IMR-90 (cell line): ENCODE results near the gene ZAP70. TPM values are rescaled to one million over a fixed set of nuclear protein-coding genes. Genes with fewer than 3 reads are reported as not detected.

Experiments
- ATAC-seq: fragments of 200-7000 bp; cut with Tn5 transposase; 2 replicates; pipeline ENCODE4 v1.9.1; 2020; ENCODE audit warnings: low read depth, mild to moderate bottlenecking, moderate library complexity
- BruUV-seq: library from RNA; stranded (reverse); fragments of 400-500 nt; replicated peaks from 2 replicates; lab custom pipeline; 2021; lab: Mats Ljungman, UMichigan
- CTCF ChIA-PET: fragments of 300-600 bp; formaldehyde crosslinking; extraction: SDS; loops from one replicate; lab custom pipeline; 2021; ENCODE audit warnings: antibody characterized with exemption; lab: Yijun Ruan, JAX
- POLR2A ChIA-PET: fragments of 300-600 bp; sonication (Branson Sonifier 250); formaldehyde crosslinking; loops from one replicate; lab custom pipeline; 2022; ENCODE audit warnings: antibody characterized with exemption; ENCODE audit not compliant: unreplicated experiment; lab: Charles Lee
- DNase-seq: peaks from one replicate; pipeline ENCODE4 v3.0.0; 2013
- H2AFZ ChIP-seq: replicated peaks from 2 replicates; pipeline ENCODE3; 2013; ENCODE audit warnings: low read length, mild to moderate bottlenecking; ENCODE audit not compliant: poor library complexity
- H2AK5ac ChIP-seq: 2 replicates; pipeline ENCODE4 v1.6.1; 2013; ENCODE audit warnings: low read depth, low read length, inconsistent platforms
- H2AK9ac ChIP-seq: replicated peaks from 2 replicates; pipeline ENCODE3; 2013; ENCODE audit warnings: mild to moderate bottlenecking, low read depth, low read length, moderate library complexity; ENCODE audit not compliant: poor library complexity
- H2BK120ac ChIP-seq: 2 replicates; pipeline ENCODE4 v1.6.1; 2013; ENCODE audit warnings: low read depth, low read length, inconsistent platforms
- H2BK15ac ChIP-seq: 3 replicates; pipeline ENCODE4 v1.6.1; 2013; ENCODE audit warnings: low read depth, low read length, inconsistent platforms
- H2BK20ac ChIP-seq: 2 replicates; pipeline ENCODE4 v1.6.1; 2013; ENCODE audit warnings: low read depth, mild to moderate bottlenecking, inconsistent platforms, low read length, moderate library complexity
- H2BK5ac ChIP-seq: 2 replicates; pipeline ENCODE4 v1.6.1; 2013; ENCODE audit warnings: mild to moderate bottlenecking, low read depth, low read length, inconsistent platforms; ENCODE audit not compliant: poor library complexity, severe bottlenecking
- H3K14ac ChIP-seq: replicated peaks from 2 replicates; pipeline ENCODE4 v1.6.1; 2013; ENCODE audit warnings: low read depth, low read length, inconsistent platforms
- H3K18ac ChIP-seq: 2 replicates; pipeline ENCODE4 v1.6.1; 2013; ENCODE audit warnings: low read depth, low read length, control low read depth
- H3K23ac ChIP-seq: 2 replicates; pipeline ENCODE4 v1.6.1; 2013; ENCODE audit warnings: low read depth, low read length, inconsistent platforms
- H3K27ac ChIP-seq: 2 replicates; pipeline ENCODE4 v1.5.1; 2013; ENCODE audit warnings: mild to moderate bottlenecking, control low read depth, low read length; ENCODE audit not compliant: insufficient read depth
- H3K27me3 ChIP-seq: 2 replicates; pipeline ENCODE4 v1.6.1; 2013; ENCODE audit warnings: low read length; ENCODE audit not compliant: control insufficient read depth, insufficient read depth
- H3K36me3 ChIP-seq: 2 replicates; pipeline ENCODE4 v1.6.1; 2013; ENCODE audit warnings: low read length, mixed read lengths; ENCODE audit not compliant: control insufficient read depth, insufficient read depth
- H3K4ac ChIP-seq: 2 replicates; pipeline ENCODE4 v1.6.1; 2013; ENCODE audit warnings: low read depth, low read length, inconsistent platforms
- H3K4me1 ChIP-seq: 2 replicates; pipeline ENCODE4 v1.6.1; 2013; ENCODE audit warnings: low read length, mixed read lengths; ENCODE audit not compliant: control insufficient read depth, insufficient read depth
- H3K4me2 ChIP-seq: 2 replicates; pipeline ENCODE4 v1.6.1; 2013; ENCODE audit warnings: low read depth, mild to moderate bottlenecking, control low read depth, low read length, moderate library complexity
- H3K4me3 ChIP-seq: 2 replicates; pipeline ENCODE4 v1.5.1; 2013; ENCODE audit warnings: low read depth, mild to moderate bottlenecking, control low read depth, low read length, moderate library complexity; ENCODE audit not compliant: insufficient read depth
- H3K56ac ChIP-seq: 2 replicates; pipeline ENCODE4 v1.6.1; 2013; ENCODE audit warnings: low read length, inconsistent platforms; ENCODE audit not compliant: insufficient read depth; ENCODE audit errors: extremely low read depth
- H3K79me1 ChIP-seq, 2 experiments: 2 replicates each; pipeline ENCODE4 v1.6.1; 2013; ENCODE audit warnings: low read length in 2 of 2, inconsistent platforms in 1 of 2, low read depth in 1 of 2
- H3K9ac ChIP-seq: 2 replicates; pipeline ENCODE4 v1.6.1; 2013; ENCODE audit warnings: low read depth, low read length, control low read depth
- H3K9me1 ChIP-seq: 2 replicates; pipeline ENCODE4 v1.6.1; 2013; ENCODE audit warnings: low read length, inconsistent platforms; ENCODE audit not compliant: insufficient read depth
- H3K9me3 ChIP-seq: 2 replicates; pipeline ENCODE4 v1.6.1; 2013; ENCODE audit warnings: low read length; ENCODE audit not compliant: control insufficient read depth, insufficient read depth
- H4K20me1 ChIP-seq: 2 replicates; pipeline ENCODE4 v1.6.1; 2013; ENCODE audit warnings: low read length, inconsistent platforms; ENCODE audit not compliant: insufficient read depth
- H4K5ac ChIP-seq: 2 replicates; pipeline ENCODE4 v1.6.1; 2013; ENCODE audit warnings: mild to moderate bottlenecking, low read depth, low read length, control low read depth
- H4K8ac ChIP-seq, 2 experiments: 2 replicates each; pipeline ENCODE4 v1.6.1; 2013; ENCODE audit warnings: low read depth in 2 of 2, low read length in 2 of 2, control low read depth in 1 of 2, inconsistent platforms in 1 of 2
- H4K91ac ChIP-seq: 2 replicates; pipeline ENCODE4 v1.6.1; 2013; ENCODE audit warnings: low read depth, low read length, inconsistent platforms; ENCODE audit not compliant: insufficient read depth
- BHLHE40 ChIP-seq: fragments of 150-350 bp; IDR thresholded peaks from 2 replicates; pipeline ENCODE4 v1.6.1; 2016; ENCODE audit warnings: mild to moderate bottlenecking, low read depth, low read length
- CEBPB ChIP-seq: IDR thresholded peaks from 2 replicates; pipeline ENCODE4 v1.6.1; 2012; ENCODE audit warnings: low read depth, low read length, improper control_type of control experiment
- MAFK ChIP-seq: IDR thresholded peaks from 2 replicates; pipeline ENCODE4 v1.6.1; 2012; ENCODE audit warnings: low read depth, low read length, improper control_type of control experiment
- NFE2L2 ChIP-seq: fragments of 150-350 bp; IDR thresholded peaks from 2 replicates; pipeline ENCODE4 v1.6.1; 2016; ENCODE audit warnings: low read depth, mild to moderate bottlenecking, low read length
- SMC3 ChIP-seq: fragments of 150-350 bp; IDR thresholded peaks from 2 replicates; pipeline ENCODE4 v1.6.1; 2016; ENCODE audit warnings: low read depth, mild to moderate bottlenecking, antibody characterized with exemption, low read length, moderate library complexity
- WGBS, 2 experiments: methylation state at CpG; one replicate each; pipeline versions ENCODE4 v1.1.5 to v1.1.7; 2013; ENCODE audit warnings: missing lambda C conversion rate in 2 of 2; ENCODE audit not compliant: insufficient read length in 1 of 2; ENCODE audit errors: extremely low coverage in 2 of 2; 5-methylcytosine and 5-hydroxymethylcytosine counted together
- dilution Hi-C: fragments of 300-500 bp; cut with HindIII; formaldehyde crosslinking; loops from one replicate; pipeline ENCODE4 v1.14.3; 2018; ENCODE audit warnings: low sequenced_read_pairs; ENCODE audit not compliant: unreplicated experiment
- in situ Hi-C: fragments of 300-500 bp; cut with MboI; formaldehyde crosslinking; loops from 3 replicates; pipeline ENCODE4 v1.14.3; 2019; ENCODE audit warnings: low sequenced_read_pairs, inconsistent platforms, mixed read lengths
- intact Hi-C: fragments of 100-400 bp; cut with micrococcal nuclease; formaldehyde crosslinking; loops from 2 replicates; pipeline ENCODE4 v1.10.0; 2022
- polyA plus RNA-seq, 3 experiments: library from polyadenylated mRNA; depleted of rRNA; stranded (reverse); fragments of >200 nt; gene quantifications; 2 replicates each; pipeline ENCODE4 v1.2.3, GENCODE V29; 2012; ENCODE audit warnings: low replicate concordance in 1 of 3
- total RNA-seq: library from RNA; depleted of rRNA; stranded (reverse); fragments of >200 nt; gene quantifications from 2 replicates; pipeline ENCODE4 v1.2.3, GENCODE V29; 2012
- TF ChIP-seq, protein P1 (sequence below): conservative IDR thresholded peaks from 2 replicates; pipeline ENCODE4 v1.5.1; 2012; ENCODE audit warnings: mild to moderate bottlenecking, low read depth, low read length, improper control_type of control experiment
- TF ChIP-seq, protein P2 (sequence below): fragments of 150-350 bp; IDR thresholded peaks from 2 replicates; pipeline ENCODE4 v1.6.1; 2017; ENCODE audit warnings: mild to moderate bottlenecking, antibody characterized with exemption, low read length, low read depth

Gene ZAP70
- total and polyA plus RNA-seq, 2 of the 4 experiments (the other 2 are of a cell fraction): under 0.01 to 0.09 TPM

DNA sequence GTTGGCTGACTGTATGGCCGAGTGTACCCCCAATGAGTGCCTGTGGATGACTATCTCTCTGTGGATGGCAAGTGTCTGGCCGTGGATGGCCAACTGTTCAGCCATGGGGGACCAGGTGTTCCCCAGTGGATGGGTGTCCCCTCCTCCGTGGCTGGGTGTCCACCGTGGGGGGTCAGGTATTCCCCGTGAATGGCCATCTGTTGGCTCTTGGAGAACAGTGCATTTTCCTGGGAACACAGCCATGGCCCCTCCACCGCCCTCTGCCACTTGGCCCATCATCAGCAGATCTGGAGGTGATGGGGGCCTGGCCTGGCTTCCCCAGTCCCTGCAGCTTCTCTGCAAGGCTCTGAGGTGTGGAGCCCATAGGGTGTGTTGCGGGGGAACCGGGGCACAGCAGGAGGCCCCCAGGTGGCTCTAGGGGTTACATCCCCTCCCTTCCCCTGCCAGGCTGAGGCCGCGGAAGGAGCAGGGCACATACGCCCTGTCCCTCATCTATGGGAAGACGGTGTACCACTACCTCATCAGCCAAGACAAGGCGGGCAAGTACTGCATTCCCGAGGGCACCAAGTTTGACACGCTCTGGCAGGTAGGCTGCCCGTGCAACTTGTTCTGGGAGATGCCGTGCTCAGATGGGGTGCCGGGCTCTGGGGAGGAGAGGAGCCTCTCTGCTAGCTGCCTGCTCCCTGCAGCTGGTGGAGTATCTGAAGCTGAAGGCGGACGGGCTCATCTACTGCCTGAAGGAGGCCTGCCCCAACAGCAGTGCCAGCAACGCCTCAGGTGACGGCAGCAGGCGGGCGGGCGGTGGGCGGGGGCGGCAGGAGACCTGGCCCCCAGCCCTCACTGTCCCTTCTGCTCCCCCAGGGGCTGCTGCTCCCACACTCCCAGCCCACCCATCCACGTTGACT, 19.3 kb downstream of the ZAP70 start:
- no peak overlapping the region for H4K8ac ChIP-seq
- no peaks in the 10 kb centered on the region for H3K9me1 ChIP-seq
- 78% methylated on average over 7 of the region's 28 CpGs; no CpG with 5 or more reads in 1 of the 2 experiments for WGBS, 2 experiments
- POLR2A ChIA-PET: no interaction called here
- H2AK9ac ChIP-seq: no peak overlapping the region
- no peaks in the 10 kb centered on the region for H3K79me1 ChIP-seq
- dilution Hi-C loops (no loop called here), in situ Hi-C loops (no loop called here), intact Hi-C loops (no loop called here)
- no peak overlapping the region for H3K23ac ChIP-seq
- H3K4me1 ChIP-seq: no peaks in the 10 kb centered on the region
- H3K36me3 ChIP-seq: no peaks in the 10 kb centered on the region
- H3K56ac ChIP-seq: no peak overlapping the region
- H4K91ac ChIP-seq: no peak overlapping the region
- H2BK15ac ChIP-seq: no peak overlapping the region
- H2BK5ac ChIP-seq: no peak overlapping the region
- no peak overlapping the region for H2BK20ac ChIP-seq
- no peak overlapping the region for H2BK120ac ChIP-seq
- H3K18ac ChIP-seq: no peak overlapping the region
- no peak overlapping the region for H4K5ac ChIP-seq
- H4K20me1 ChIP-seq: no peaks in the 10 kb centered on the region
- DNase-seq: no peak
- ATAC-seq: no peak
- H2AK5ac ChIP-seq: no peak overlapping the region
- no TSS peak for BruUV-seq
- H3K9me3 ChIP-seq: peaks cover 4% of the 10 kb centered on the region; the same call in 1 of the 2 replicates
- H3K4ac ChIP-seq: no peak overlapping the region
- CTCF ChIA-PET: no interaction called here
- H3K27ac ChIP-seq: no peak overlapping the region
- no peaks in the 10 kb centered on the region; the same call in 1 of the 2 replicates for H3K27me3 ChIP-seq
- no peak overlapping the region for H3K14ac ChIP-seq
- no peak overlapping the region for H3K9ac ChIP-seq
- TF ChIP-seq BHLHE40: no peak
- TF ChIP-seq, protein P1, sequence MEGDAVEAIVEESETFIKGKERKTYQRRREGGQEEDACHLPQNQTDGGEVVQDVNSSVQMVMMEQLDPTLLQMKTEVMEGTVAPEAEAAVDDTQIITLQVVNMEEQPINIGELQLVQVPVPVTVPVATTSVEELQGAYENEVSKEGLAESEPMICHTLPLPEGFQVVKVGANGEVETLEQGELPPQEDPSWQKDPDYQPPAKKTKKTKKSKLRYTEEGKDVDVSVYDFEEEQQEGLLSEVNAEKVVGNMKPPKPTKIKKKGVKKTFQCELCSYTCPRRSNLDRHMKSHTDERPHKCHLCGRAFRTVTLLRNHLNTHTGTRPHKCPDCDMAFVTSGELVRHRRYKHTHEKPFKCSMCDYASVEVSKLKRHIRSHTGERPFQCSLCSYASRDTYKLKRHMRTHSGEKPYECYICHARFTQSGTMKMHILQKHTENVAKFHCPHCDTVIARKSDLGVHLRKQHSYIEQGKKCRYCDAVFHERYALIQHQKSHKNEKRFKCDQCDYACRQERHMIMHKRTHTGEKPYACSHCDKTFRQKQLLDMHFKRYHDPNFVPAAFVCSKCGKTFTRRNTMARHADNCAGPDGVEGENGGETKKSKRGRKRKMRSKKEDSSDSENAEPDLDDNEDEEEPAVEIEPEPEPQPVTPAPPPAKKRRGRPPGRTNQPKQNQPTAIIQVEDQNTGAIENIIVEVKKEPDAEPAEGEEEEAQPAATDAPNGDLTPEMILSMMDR: no peak
- TF ChIP-seq CEBPB: no peak
- TF ChIP-seq MAFK: no peak
- TF ChIP-seq, protein P2, sequence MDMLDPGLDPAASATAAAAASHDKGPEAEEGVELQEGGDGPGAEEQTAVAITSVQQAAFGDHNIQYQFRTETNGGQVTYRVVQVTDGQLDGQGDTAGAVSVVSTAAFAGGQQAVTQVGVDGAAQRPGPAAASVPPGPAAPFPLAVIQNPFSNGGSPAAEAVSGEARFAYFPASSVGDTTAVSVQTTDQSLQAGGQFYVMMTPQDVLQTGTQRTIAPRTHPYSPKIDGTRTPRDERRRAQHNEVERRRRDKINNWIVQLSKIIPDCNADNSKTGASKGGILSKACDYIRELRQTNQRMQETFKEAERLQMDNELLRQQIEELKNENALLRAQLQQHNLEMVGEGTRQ: no peak
- no peak for TF ChIP-seq NFE2L2
- TF ChIP-seq SMC3: no peak
- no peak overlapping the region for H3K4me3 ChIP-seq
- no peak overlapping the region for H2AFZ ChIP-seq
- H3K4me2 ChIP-seq: no peak overlapping the region
